Transverse colon (tissue), 4 donors: ENCODE measurements around the gene CORO1A.

ENCODE experiments used
- EP300 ChIP-seq: sonication (generic); formaldehyde crosslinking; IDR thresholded peaks from one replicate; pipeline ENCODE4 v1.6.1; 2017; ENCODE audit warnings: antibody characterized with exemption, low read depth
- POLR2AphosphoS5 ChIP-seq, 3 donors: sonication (generic); formaldehyde crosslinking; IDR thresholded peaks; one replicate each; pipeline ENCODE4 v1.6.1; 2016; ENCODE audit warnings: antibody characterized with exemption in 3 of 3
- TF ChIP-seq, protein P1 (sequence below), 5 experiments: fragments of 200-600 bp in 3 of 5; fragments of 450-650 bp in 2 of 5; sonication (generic) in 3 of 5; IDR thresholded peaks; 1 replicate in 2 of 5; 2 replicates in 3 of 5; pipeline ENCODE4 v1.5.1; 2016 to 2017; ENCODE audit warnings: antibody characterized with exemption in 5 of 5, inconsistent platforms in 3 of 5, mild to moderate bottlenecking in 2 of 5, moderate library complexity in 1 of 5

DNA sequence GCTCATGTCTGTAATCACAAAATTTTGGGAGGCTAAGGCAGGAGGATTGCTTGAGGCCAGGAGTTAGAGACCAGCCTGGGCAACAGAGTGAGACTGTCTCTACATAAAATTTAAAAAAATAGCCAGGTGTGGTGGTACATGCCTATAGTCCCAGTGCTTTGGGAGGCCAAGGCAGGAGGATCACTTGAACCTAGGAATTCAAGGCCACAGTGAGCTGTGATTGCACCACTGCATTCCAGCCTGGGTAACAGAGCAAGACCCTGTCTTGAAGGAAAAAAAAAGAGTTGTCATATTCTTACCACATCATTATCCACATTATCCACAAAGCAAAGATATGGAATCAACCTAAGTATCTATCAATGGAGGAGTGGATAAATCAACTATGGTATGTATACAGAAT lies 39.4 kb upstream of the CORO1A start:
- TF ChIP-seq, protein P1, sequence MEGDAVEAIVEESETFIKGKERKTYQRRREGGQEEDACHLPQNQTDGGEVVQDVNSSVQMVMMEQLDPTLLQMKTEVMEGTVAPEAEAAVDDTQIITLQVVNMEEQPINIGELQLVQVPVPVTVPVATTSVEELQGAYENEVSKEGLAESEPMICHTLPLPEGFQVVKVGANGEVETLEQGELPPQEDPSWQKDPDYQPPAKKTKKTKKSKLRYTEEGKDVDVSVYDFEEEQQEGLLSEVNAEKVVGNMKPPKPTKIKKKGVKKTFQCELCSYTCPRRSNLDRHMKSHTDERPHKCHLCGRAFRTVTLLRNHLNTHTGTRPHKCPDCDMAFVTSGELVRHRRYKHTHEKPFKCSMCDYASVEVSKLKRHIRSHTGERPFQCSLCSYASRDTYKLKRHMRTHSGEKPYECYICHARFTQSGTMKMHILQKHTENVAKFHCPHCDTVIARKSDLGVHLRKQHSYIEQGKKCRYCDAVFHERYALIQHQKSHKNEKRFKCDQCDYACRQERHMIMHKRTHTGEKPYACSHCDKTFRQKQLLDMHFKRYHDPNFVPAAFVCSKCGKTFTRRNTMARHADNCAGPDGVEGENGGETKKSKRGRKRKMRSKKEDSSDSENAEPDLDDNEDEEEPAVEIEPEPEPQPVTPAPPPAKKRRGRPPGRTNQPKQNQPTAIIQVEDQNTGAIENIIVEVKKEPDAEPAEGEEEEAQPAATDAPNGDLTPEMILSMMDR (IDR thresholded peaks at IDR 0.05): no peak
- no peak for TF ChIP-seq EP300
- no peak for TF ChIP-seq POLR2AphosphoS5 (IDR thresholded peaks at IDR 0.05)
